Small intestine (tissue), 7 donors: ENCODE measurements around the gene NEU3. TPM values are rescaled to one million over a fixed set of nuclear protein-coding genes. Genes with fewer than 3 reads are reported as not detected.

Experiments
- DNase-seq, 2 donors: peaks; one replicate each; pipeline versions ENCODE4 v3.0.0 to v3.0.0-alpha.2; 2013
- FAIRE-seq: peaks from 2 replicates; lab custom pipeline; 2012; peaks lifted over from hg19 to GRCh38; lab: Jason Lieb, UNC
- H3K27ac ChIP-seq, 3 donors: one replicate each; pipeline ENCODE4 v1.5.1; 2013; ENCODE audit warnings: low read length in 2 of 3, mild to moderate bottlenecking in 2 of 3, control low read depth in 1 of 3, inconsistent platforms in 1 of 3, low read depth in 1 of 3, moderate library complexity in 1 of 3
- H3K27me3 ChIP-seq, 3 donors: one replicate each; pipeline ENCODE4 v1.6.1; 2013; ENCODE audit warnings: low read length in 3 of 3, inconsistent platforms in 1 of 3; ENCODE audit not compliant: control insufficient read depth in 3 of 3, insufficient read depth in 3 of 3
- H3K36me3 ChIP-seq, 3 donors: one replicate each; pipeline ENCODE4 v1.6.1; 2013; ENCODE audit warnings: low read length in 3 of 3, inconsistent platforms in 1 of 3, low read depth in 1 of 3, mild to moderate bottlenecking in 1 of 3, moderate library complexity in 1 of 3; ENCODE audit not compliant: control insufficient read depth in 3 of 3, insufficient read depth in 2 of 3
- H3K4me1 ChIP-seq, 3 donors: one replicate each; pipeline ENCODE4 v1.6.1; 2013; ENCODE audit warnings: low read length in 2 of 3, inconsistent platforms in 1 of 3, low read depth in 1 of 3, mild to moderate bottlenecking in 1 of 3, moderate library complexity in 1 of 3; ENCODE audit not compliant: control insufficient read depth in 3 of 3, insufficient read depth in 2 of 3
- H3K4me3 ChIP-seq, 3 donors: one replicate each; pipeline ENCODE4 v1.5.1; 2013; ENCODE audit warnings: low read length in 3 of 3, control low read depth in 1 of 3, inconsistent platforms in 1 of 3, low read depth in 1 of 3, mild to moderate bottlenecking in 1 of 3, moderate library complexity in 1 of 3
- H3K9me3 ChIP-seq, 2 donors: one replicate each; pipeline ENCODE4 v1.6.1; 2013; ENCODE audit warnings: low read depth in 1 of 2, low read length in 1 of 2; ENCODE audit not compliant: control insufficient read depth in 2 of 2, insufficient read depth in 1 of 2
- WGBS, 3 donors: extraction: QIAGEN DNeasy Blood & Tissue Kit; methylation state at CpG; one replicate each; pipeline ENCODE4 v1.1.7; 2013; 5-methylcytosine and 5-hydroxymethylcytosine counted together
- polyA plus RNA-seq, 4 donors: library from polyadenylated mRNA; stranded (reverse) in 3 of 4; unstranded in 1 of 4; fragments of 200-250 nt in 3 of 4; fragments of 120-200 nt in 1 of 4; gene quantifications; one replicate each; pipeline versions ENCODE4 v1.2.1 to v1.2.3, GENCODE V29; 2013
- donor health status: healthy with polysubstance abuse.
- donor health status: control.
- donor health status: control.
- donor health status: Bipolar disorder and iron deficiency.
- donor health status: healthy.

Gene NEU3
- polyA plus RNA-seq, 4 donors, result 0.89 to 12.1 (median 2.7) TPM

GRCh38 chr11:75063741-75064314 is 75.1 kb downstream of the NEU3 start:
- H3K4me3 ChIP-seq, result no peak overlapping the region
- no peaks in the 10 kb centered on the region for H3K27me3 ChIP-seq
- H3K9me3 ChIP-seq, result peaks cover 0 to 4% of the 10 kb centered on the region in 2 donors
- no peaks in the 10 kb centered on the region for H3K36me3 ChIP-seq
- WGBS, 3 donors, result 18 to 37% (median 36%) methylated on average over 3 of the region's 3 CpGs
- H3K4me1 ChIP-seq, result no peaks in the 10 kb centered on the region
- FAIRE-seq (no peak), DNase-seq (peak; percentile 4 to 27)
- no peak overlapping the region for H3K27ac ChIP-seq

GRCh38 chr11:75066061-75066460 is 77.3 kb downstream of the NEU3 start:
- DNase-seq (no peak), FAIRE-seq (no peak)
- no peak overlapping the region for H3K27ac ChIP-seq
- H3K4me1 ChIP-seq, result no peaks in the 10 kb centered on the region
- 76 to 84% (median 82%) methylated on average over 7 of the region's 7 CpGs for WGBS, 3 donors
- H3K9me3 ChIP-seq, result peaks cover 0 to 4% of the 10 kb centered on the region in 2 donors
- H3K4me3 ChIP-seq, result no peak overlapping the region
- H3K27me3 ChIP-seq, result peaks cover 0 to 1% (median 0%) of the 10 kb centered on the region in 3 donors
- H3K36me3 ChIP-seq, result no peaks in the 10 kb centered on the region

Other genes with a start within 250 kb of the NEU3 start
- 10 to 100 TPM in 1 of 4 donors, 1 to 10 TPM in 3; 1.4 to 11.4 (median 2.9) TPM for gene RNF169, start 240.1 kb upstream of the NEU3 start, polyA plus RNA-seq
- 10 to 100 TPM in 1 of 4 donors, 1 to 10 TPM in 2, under 1 TPM in 1; 0.27 to 18.2 (median 4.6) TPM for gene XRRA1, start 39.8 kb upstream of the NEU3 start, polyA plus RNA-seq
- 100 to 1,000 TPM in 2 of 4 donors, 10 to 100 TPM in 2; 37.3 to 210 (median 101) TPM for gene SPCS2, start 39.7 kb upstream of the NEU3 start, polyA plus RNA-seq
- gene OR2AT4, start 107.9 kb downstream of the NEU3 start, polyA plus RNA-seq, result 1 to 10 TPM in 1 of 4 donors, not detected in 3; 2.5 TPM
- gene SLCO2B1, start 162.2 kb downstream of the NEU3 start, polyA plus RNA-seq, result 100 to 1,000 TPM in 1 of 4 donors, 10 to 100 TPM in 3; 10.3 to 141 (median 30.6) TPM